NCI-H82 treated with DMSO at 0.1 percent for 48 hours (cell line): ENCODE data around the gene AZU1.
A peak's percentile ranks its signal among the peaks of the same experiment; 100 is the strongest.
"Not testable (repeated sequence)": the region's sequence is repeated elsewhere in the genome, so short reads cannot be mapped to it uniquely, and the experiment has no call there.

Experiments
- DNase-seq: peaks from one replicate; lab custom pipeline; 2025; ENCODE audit not compliant: unreplicated experiment; lab: John Stamatoyannopoulos, UW

Gene AZU1

DNA sequence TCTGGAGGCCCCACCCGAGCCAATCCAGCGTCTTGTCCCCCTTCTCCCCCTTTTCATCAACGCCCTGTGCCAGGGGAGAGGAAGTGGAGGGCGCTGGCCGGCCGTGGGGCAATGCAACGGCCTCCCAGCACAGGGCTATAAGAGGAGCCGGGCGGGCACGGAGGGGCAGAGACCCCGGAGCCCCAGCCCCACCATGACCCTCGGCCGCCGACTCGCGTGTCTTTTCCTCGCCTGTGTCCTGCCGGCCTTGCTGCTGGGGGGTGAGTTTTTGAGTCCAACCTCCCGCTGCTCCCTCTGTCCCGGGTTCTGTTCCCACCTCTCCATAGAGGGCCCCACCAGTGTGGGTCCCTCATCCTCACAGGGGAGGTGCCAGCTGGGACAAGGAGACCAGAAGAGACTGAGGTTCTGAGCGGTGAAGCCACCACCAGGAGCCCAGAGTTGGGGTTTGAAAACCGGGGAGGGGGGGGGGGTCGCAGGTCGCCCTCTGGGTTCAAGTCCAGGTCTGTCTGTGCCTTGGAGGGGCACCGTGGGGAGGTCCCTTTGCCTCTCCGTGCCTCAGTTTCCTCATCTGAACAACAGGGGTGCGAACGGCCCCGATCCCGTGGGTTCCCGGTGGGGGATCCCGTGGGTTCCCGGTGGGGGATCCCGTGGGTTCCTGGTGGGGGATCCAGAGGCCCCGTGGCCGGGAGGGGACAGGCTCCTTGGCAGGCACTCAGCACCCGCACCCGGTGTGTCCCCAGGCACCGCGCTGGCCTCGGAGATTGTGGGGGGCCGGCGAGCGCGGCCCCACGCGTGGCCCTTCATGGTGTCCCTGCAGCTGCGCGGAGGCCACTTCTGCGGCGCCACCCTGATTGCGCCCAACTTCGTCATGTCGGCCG lies 24.7 kb downstream of the AZU1 start, which contains the start of gene ELANE:
Gene ELANE, plus strand, starts transcription at position 168 of the 878 bp plus-strand sequence. Its CDS starts 26 bp downstream, at position 194.
- DNase-seq, result no peak

GRCh38 chr19:853014-853585 lies 25.5 kb downstream of the AZU1 start:
- no peak for DNase-seq

DNA sequence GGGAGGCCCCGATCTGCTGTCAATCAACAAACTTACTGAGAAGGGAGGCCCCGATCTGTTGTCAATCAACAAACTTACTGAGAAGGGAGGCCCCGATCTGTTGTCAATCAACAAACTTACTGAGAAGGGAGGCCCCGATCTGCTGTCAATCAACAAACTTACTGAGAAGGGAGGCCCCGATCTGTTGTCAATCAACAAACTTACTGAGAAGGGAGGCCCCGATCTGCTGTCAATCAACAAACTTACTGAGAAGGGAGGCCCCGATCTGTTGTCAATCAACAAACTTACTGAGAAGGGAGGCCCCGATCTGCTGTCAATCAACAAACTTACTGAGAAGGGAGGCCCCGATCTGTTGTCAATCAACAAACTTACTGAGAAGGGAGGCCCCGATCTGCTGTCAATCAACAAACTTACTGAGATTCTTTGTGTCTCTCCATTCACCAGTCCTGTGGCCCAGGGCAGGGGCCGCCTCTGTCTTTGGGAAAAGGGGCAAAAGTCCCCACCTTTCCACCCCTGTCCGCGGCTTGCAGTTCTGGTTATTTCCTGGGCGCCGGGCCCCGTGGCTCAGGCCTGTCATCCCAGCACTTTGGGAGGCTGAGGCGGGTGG lies 26.1 kb downstream of the AZU1 start:
- not testable (repeated sequence) for DNase-seq

DNA sequence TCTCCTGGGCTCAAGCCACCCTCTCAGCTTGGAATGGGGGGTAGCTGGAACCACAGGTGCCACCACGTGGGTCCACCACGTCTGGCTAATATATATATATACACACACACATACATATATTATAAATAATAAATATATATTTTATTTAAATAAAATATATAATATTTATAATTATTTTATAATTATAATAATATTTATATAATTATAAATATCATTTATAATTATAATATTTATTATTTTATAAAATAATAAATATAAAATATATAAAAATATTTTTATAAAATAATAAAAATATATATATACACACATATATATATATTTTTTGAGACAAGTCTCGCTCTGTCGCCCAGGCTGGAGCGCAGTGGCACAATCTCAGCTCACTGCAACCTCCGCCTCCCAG lies 26.9 kb downstream of the AZU1 start:
- no peak for DNase-seq

- no peak for DNase-seq
Observed at GRCh38 chr19:855142-855541, 27.5 kb downstream of the AZU1 start.

GRCh38 chr19:855566-856120 lies 28.0 kb downstream of the AZU1 start:
- DNase-seq, result no peak

- no peak for DNase-seq
Observed at GRCh38 chr19:858284-858683, 30.6 kb downstream of the AZU1 start.

DNA sequence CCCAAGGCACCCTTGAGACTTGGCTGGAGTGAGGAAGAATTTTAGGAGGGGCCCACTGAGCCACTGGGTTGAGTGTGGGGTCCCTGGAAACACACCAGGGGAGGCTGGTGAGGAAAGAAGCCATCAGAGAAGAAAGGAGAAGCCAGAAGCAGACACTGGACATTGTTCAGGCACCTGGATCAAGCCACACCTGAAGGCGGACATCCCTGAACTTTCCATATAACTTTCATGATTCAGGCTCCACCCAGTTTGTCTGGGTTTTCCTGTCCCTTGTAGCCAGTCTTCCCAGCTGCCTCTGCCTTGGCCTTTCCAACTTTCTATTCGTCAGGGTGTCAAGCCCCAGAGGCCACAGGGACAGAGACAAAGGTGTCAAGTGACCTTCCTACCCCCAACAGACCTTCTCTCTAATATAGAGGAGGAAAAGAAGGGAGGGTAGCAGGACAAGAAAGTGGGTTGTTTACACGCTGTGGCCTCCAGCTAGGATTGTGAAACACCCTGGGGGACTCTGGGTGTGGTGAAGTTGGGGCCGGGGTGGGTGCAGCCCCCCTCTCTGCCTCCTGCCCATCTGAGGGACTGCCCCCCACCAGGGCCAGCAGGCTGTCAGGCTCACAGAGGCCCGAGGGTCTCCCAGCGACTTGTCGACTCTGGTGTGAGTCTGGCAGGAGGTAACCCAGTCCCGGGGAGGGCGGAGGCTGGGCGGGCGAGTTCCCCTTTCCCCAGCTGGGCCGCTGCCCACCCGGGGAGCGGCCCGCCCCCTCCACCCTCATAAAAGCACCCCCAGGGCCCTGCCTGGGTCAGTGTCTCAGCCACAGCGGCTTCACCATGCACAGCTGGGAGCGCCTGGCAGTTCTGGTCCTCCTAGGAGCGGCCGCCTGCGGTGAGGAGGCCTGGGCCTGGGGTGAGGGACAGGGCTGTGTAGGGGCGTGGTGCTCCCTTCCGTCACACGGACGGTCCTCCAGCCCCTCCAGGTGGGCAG lies 31.5 kb downstream of the AZU1 start, which contains the start of gene CFD:
Gene CFD, plus strand, starts transcription at position 797 of the 976 bp plus-strand sequence. Its CDS starts 26 bp downstream, at position 823.
- DNase-seq, result no peak

- DNase-seq, result no peak
Observed at GRCh38 chr19:861141-861755, 33.6 kb downstream of the AZU1 start.

DNA sequence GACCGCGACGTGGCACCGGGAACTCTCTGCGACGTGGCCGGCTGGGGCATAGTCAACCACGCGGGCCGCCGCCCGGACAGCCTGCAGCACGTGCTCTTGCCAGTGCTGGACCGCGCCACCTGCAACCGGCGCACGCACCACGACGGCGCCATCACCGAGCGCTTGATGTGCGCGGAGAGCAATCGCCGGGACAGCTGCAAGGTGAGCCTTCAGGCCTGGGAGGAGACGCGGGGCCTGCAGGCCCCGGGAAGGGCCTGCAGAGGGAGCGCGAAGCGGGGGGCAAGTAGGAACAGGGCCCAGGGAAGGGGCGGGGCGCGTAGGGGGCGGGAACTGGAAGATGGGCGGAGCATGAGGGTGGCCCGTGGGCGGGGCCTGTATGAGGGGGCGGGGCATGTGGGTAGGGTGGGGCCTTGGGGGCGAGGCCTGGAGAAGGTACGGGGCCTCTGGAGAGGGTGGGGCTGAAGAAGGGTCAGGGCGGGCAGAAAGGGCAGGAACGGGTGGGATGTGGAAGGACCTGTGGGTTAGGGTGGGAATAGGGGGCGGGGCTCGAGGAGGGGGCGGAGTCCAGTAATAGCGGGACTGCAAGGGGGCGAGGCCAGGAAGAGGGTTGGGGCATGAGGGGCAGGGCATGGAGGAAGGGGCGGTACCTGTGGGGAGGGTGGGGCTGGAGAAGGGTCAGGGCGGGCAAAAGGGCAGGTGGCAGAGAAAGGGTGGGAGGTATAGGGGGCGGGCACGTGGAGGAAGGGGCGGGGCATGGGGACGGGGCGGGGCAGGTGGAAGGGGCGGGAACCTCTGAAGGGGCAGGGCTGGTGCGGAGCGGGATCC lies 34.3 kb downstream of the AZU1 start:
- DNase-seq, result peak; percentile 74

DNA sequence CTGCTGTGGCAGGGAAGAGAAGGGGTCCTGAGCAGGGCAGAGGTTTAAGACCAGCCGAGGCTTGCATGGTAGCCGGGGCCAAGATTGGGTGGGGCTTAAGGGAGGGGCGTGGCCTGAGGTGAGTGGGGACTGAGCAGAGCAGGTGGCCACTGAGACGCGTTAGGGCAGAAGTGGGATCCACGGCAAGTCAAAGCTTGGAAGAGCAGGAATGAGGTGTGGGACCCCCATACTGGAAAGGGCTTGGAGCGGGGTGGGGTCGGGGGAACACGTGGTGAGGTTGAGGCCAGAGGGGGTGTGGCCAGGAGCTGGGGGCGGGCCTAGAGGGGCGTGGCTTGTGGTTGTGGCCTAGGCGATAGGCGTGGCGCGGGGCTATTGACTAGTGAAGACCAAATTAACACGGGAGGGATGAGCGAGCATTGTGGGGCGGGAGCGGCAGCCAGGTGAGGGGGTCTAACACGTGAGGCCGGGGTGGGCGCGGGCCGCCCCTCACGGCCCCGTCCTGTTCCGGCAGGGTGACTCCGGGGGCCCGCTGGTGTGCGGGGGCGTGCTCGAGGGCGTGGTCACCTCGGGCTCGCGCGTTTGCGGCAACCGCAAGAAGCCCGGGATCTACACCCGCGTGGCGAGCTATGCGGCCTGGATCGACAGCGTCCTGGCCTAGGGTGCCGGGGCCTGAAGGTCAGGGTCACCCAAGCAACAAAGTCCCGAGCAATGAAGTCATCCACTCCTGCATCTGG lies 35.1 kb downstream of the AZU1 start:
- no peak for DNase-seq

- no peak for DNase-seq
Observed at GRCh38 chr19:863315-863620, 35.6 kb downstream of the AZU1 start.

- DNase-seq, result no peak
Observed at GRCh38 chr19:866769-867300, 39.2 kb downstream of the AZU1 start.

- DNase-seq, result no peak
Observed at GRCh38 chr19:867301-867793, 39.7 kb downstream of the AZU1 start.

DNA sequence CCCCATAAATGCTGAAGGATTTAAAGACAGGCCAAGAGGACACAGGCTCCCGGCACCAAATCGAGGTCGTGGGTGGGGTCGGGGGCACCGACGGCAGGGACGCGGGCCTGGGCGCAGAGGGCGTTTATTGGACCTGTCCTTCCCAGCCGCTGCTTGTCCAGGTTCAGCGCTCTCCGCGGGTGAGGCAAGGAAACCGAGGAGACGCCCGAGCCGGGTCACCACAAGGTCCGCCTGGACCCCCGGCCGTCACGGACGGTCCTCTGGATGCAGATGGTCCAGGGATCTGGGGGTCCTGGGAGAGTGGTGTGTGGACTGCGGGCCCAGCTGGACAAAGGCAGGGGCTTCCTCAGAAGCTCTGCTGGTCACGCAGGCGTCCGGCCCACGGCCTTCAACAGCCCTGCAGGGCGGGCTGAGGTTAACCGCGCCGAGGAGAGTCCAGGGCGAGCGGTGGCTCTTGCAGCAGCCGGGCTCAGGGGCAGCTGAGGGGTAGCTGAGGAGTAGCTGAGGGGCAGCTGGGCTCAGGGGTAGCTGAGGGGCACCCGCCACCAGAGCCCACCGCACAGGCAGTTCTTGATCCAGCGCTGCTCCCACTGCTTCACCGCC lies 40.3 kb downstream of the AZU1 start:
- no peak for DNase-seq

DNA sequence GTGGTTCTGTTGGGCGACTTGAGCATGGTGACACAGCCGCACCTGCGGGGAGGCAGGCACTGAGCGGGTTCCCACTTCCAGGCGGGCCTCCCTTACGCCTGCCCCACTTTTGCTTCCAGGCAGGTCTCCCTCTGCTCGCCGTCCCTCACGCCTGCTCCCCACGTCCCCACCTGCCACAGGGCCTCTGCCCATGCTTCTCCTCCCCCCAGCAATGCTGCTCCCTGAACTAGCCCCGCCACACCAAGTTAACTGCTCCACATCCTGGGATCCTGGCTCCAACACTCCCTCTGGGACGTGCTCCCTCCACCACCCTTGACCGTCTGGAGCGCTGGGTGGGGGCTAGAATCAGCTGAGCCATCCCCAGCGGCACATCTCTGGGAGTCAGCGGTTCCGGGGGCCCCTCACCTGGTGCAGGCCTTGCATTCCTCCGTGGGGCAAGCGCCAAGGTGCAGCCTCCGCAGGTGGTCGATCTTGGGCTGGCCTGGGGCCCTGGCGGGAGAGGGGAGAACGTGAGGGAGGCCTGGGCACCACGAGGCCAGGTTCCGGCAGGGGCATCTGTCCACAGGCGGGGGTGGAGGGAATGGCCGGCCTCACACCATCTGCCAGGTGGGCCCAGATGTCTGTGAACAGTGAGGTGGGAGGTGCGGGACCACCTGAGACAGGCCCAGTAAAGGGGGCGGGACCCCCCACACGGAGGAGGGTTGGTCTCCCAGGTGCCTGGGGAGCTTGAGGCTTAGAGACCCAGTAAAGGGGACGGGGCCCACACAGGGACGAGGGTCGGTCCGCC lies 41.0 kb downstream of the AZU1 start:
- no peak for DNase-seq
